Colonic mucosa (tissue), 4 donors: ENCODE results near the gene GSX1. TPM values are rescaled to one million over a fixed set of nuclear protein-coding genes. Genes with fewer than 3 reads are reported as not detected.

Experiments
- DNase-seq: peaks from one replicate; pipeline ENCODE4 v3.0.0-alpha.2; 2020
- H3K27ac ChIP-seq: fragments of 200-600 bp; one replicate; pipeline ENCODE4 v1.8.0; 2021
- H3K27me3 ChIP-seq: fragments of 200-600 bp; one replicate; pipeline ENCODE4 v1.8.0; 2021
- H3K36me3 ChIP-seq: fragments of 200-600 bp; one replicate; pipeline ENCODE4 v1.8.0; 2021
- H3K4me1 ChIP-seq: fragments of 200-600 bp; one replicate; pipeline ENCODE4 v1.8.0; 2021; ENCODE audit warnings: mild to moderate bottlenecking
- H3K4me3 ChIP-seq: fragments of 200-600 bp; one replicate; pipeline ENCODE4 v1.8.0; 2021
- H3K9ac ChIP-seq, 2 donors: one replicate each; pipeline ENCODE4 v1.7.0; 2013; ENCODE audit warnings: control low read depth in 2 of 2, low read depth in 2 of 2, low read length in 2 of 2
- H3K9me3 ChIP-seq: fragments of 200-600 bp; one replicate; pipeline ENCODE4 v1.8.0; 2021
- CTCF ChIP-seq: fragments of 200-600 bp; IDR thresholded peaks from one replicate; pipeline ENCODE4 v1.8.0; 2022; ENCODE audit warnings: antibody characterized with exemption, mild to moderate bottlenecking
- intact Hi-C: fragments of 100-400 bp; cut with DNase I; formaldehyde crosslinking; loops from one replicate; pipeline ENCODE4 v1.14.1; 2022
- total RNA-seq, 2 donors: library from RNA; stranded (reverse); fragmentation: NEBNext Ultra II Directional in 1 of 2; extraction: Animal tissue kit (Norgen Biotek cat#: 25700) in 1 of 2; gene quantifications; one replicate each; pipeline ENCODE4 v1.2.1, GENCODE V29; 2021
- donor health status: healthy.
- donor health status: DM: no; HTN: no; CAD: no.
- donor health status: DM: no; HTN: no; CAD: no.

The GSX1 gene
- total RNA-seq, 2 donors from 2014 or later: not detected

GRCh38 chr13:27790523-27790922 is 1.8 kb upstream of the GSX1 start:
- no peak for TF ChIP-seq CTCF
- H3K4me3 ChIP-seq: no peak overlapping the region
- H3K9ac ChIP-seq: no peak overlapping the region
- intact Hi-C loops: no loop called here
- no peaks in the 10 kb centered on the region for H3K36me3 ChIP-seq
- H3K27ac ChIP-seq: no peak overlapping the region
- no peaks in the 10 kb centered on the region for H3K4me1 ChIP-seq
- H3K9me3 ChIP-seq: no peaks in the 10 kb centered on the region
- no peak for DNase-seq
- H3K27me3 ChIP-seq: peaks cover 79% of the 10 kb centered on the region

GRCh38 chr13:27791146-27791900 is 960 bp upstream of the GSX1 start:
- no peak overlapping the region for H3K4me3 ChIP-seq
- H3K27ac ChIP-seq: no peak overlapping the region
- no peak for DNase-seq
- H3K27me3 ChIP-seq: peaks cover 87% of the 10 kb centered on the region
- no peaks in the 10 kb centered on the region for H3K36me3 ChIP-seq
- intact Hi-C loops: no loop called here
- TF ChIP-seq CTCF: no peak
- H3K9me3 ChIP-seq: no peaks in the 10 kb centered on the region
- no peaks in the 10 kb centered on the region for H3K4me1 ChIP-seq
- no peak overlapping the region for H3K9ac ChIP-seq

GRCh38 chr13:27791901-27792392 is 336 bp upstream of the GSX1 start:
- H3K9me3 ChIP-seq: no peaks in the 10 kb centered on the region
- H3K4me3 ChIP-seq: no peak overlapping the region
- no peak for DNase-seq
- no peak overlapping the region for H3K27ac ChIP-seq
- no peaks in the 10 kb centered on the region for H3K4me1 ChIP-seq
- H3K9ac ChIP-seq: no peak overlapping the region
- H3K27me3 ChIP-seq: peaks cover 93% of the 10 kb centered on the region
- intact Hi-C loops: no loop called here
- no peak for TF ChIP-seq CTCF
- no peaks in the 10 kb centered on the region for H3K36me3 ChIP-seq

GRCh38 chr13:27793507-27794367 is 1.5 kb downstream of the GSX1 start:
- no peaks in the 10 kb centered on the region for H3K9me3 ChIP-seq
- intact Hi-C loops: no loop called here
- no peak overlapping the region for H3K9ac ChIP-seq
- H3K27ac ChIP-seq: no peak overlapping the region
- no peak for DNase-seq
- H3K36me3 ChIP-seq: no peaks in the 10 kb centered on the region
- no peak overlapping the region for H3K4me3 ChIP-seq
- H3K27me3 ChIP-seq: peaks cover 99% of the 10 kb centered on the region
- H3K4me1 ChIP-seq: no peaks in the 10 kb centered on the region
- TF ChIP-seq CTCF: no peak

- no peaks in the 10 kb centered on the region for H3K9me3 ChIP-seq
- intact Hi-C loops: no loop called here
- H3K9ac ChIP-seq: no peak overlapping the region
- H3K36me3 ChIP-seq: no peaks in the 10 kb centered on the region
- no peaks in the 10 kb centered on the region for H3K4me1 ChIP-seq
- TF ChIP-seq CTCF: no peak
- H3K27me3 ChIP-seq: peaks cover 93% of the 10 kb centered on the region
- no peak overlapping the region for H3K27ac ChIP-seq
- H3K4me3 ChIP-seq: no peak overlapping the region
- DNase-seq: no peak
Observed at GRCh38 chr13:27794368-27794691, 2.0 kb downstream of the GSX1 start.
